Uterus (tissue), 2 donors: Measurements from ENCODE around the gene GJA5.

Source experiments
- CTCF ChIP-seq, 4 experiments: fragments of 200-600 bp in 2 of 4; fragments of 450-650 bp in 2 of 4; sonication (generic) in 2 of 4; IDR thresholded peaks; one replicate each; pipeline ENCODE4 v1.5.1; 2016 to 2019; ENCODE audit warnings: antibody characterized with exemption in 4 of 4, mild to moderate bottlenecking in 2 of 4, moderate library complexity in 1 of 4
- POLR2A ChIP-seq, 2 donors: fragments of 450-650 bp; IDR thresholded peaks; one replicate each; pipeline ENCODE4 v1.6.1; 2016; ENCODE audit warnings: antibody characterized with exemption in 2 of 2, mild to moderate bottlenecking in 1 of 2, moderate library complexity in 1 of 2

- TF ChIP-seq CTCF (IDR thresholded peaks at IDR 0.05) (no peak), POLR2A (IDR thresholded peaks at IDR 0.05) (no peak)
Measured at GRCh38 chr1:147768582-147768981, 8.2 kb upstream of the GJA5 start.
